ENCODE measurements around the gene GPSM3.

The GPSM3 gene

DNA sequence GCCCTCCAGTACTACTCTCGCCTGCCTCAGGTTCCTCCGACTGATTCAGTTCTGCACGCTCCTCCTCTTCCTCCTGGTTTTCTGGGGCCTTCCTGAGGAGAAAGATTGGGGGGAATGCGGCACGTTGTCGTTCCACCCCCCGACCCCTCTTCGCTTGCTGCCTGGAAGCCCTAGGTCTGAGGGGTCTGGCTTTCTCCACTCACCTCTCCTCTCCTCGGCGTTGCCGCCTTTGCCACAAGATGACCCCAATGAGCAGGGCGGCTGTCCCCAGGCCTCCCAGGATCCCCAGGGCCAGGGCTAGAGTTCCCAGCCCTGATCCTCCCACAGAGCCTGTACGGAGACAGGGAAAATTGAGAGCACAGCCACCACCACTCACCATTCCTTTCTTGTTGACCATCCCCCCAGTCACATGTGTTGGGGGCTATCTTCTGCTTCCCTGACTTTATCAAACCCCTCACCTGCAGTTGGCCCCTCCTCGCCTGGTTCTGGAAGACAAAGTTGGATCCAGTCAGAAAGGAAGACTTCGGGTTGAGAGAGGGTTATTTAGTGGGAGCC, 11.2 kb downstream of the GPSM3 start:
- peaks cover 12% of the 10 kb centered on the region for H3K79me2 ChIP-seq (ENCODE audit: insufficient read depth, low read length)
- no peak overlapping the region for H3K27ac ChIP-seq (ENCODE audit: low read depth, low read length)
- H2AFZ ChIP-seq (ENCODE audit: low read depth, low read length, severe bottlenecking), result no peak overlapping the region
- H3K4me2 ChIP-seq (ENCODE audit: low read depth, low read length, poor library complexity, severe bottlenecking), result no peak overlapping the region
- no peaks in the 10 kb centered on the region for H3K36me3 ChIP-seq (ENCODE audit: low read length)
- TF ChIP-seq, protein P1, sequence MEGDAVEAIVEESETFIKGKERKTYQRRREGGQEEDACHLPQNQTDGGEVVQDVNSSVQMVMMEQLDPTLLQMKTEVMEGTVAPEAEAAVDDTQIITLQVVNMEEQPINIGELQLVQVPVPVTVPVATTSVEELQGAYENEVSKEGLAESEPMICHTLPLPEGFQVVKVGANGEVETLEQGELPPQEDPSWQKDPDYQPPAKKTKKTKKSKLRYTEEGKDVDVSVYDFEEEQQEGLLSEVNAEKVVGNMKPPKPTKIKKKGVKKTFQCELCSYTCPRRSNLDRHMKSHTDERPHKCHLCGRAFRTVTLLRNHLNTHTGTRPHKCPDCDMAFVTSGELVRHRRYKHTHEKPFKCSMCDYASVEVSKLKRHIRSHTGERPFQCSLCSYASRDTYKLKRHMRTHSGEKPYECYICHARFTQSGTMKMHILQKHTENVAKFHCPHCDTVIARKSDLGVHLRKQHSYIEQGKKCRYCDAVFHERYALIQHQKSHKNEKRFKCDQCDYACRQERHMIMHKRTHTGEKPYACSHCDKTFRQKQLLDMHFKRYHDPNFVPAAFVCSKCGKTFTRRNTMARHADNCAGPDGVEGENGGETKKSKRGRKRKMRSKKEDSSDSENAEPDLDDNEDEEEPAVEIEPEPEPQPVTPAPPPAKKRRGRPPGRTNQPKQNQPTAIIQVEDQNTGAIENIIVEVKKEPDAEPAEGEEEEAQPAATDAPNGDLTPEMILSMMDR (IDR thresholded peaks at IDR 0.05; ENCODE audit: insufficient read depth, low read length, poor library complexity, severe bottlenecking), result no peak
- TF ChIP-seq EZH2phosphoT487 (conservative IDR thresholded peaks at IDR 0.05; ENCODE audit: low read length), result no peak
- no peaks in the 10 kb centered on the region for H3K9me2 ChIP-seq (replicated peaks; ENCODE audit: insufficient read depth, low read length)
- H3K27me3 ChIP-seq (ENCODE audit: low read length), result no peaks in the 10 kb centered on the region
- H3K9me3 ChIP-seq (ENCODE audit: insufficient read depth, low read length), result no peaks in the 10 kb centered on the region
- H3F3A ChIP-seq (ENCODE audit: insufficient read depth), result peaks cover 15% of the 10 kb centered on the region
- H4K20me1 ChIP-seq (ENCODE audit: low read depth, low read length), result no peaks in the 10 kb centered on the region
- H3K9ac ChIP-seq (ENCODE audit: low read length), result no peak overlapping the region
- no peak overlapping the region for H3K4me3 ChIP-seq (ENCODE audit: insufficient read depth, low read length, poor library complexity, severe bottlenecking)

DNA sequence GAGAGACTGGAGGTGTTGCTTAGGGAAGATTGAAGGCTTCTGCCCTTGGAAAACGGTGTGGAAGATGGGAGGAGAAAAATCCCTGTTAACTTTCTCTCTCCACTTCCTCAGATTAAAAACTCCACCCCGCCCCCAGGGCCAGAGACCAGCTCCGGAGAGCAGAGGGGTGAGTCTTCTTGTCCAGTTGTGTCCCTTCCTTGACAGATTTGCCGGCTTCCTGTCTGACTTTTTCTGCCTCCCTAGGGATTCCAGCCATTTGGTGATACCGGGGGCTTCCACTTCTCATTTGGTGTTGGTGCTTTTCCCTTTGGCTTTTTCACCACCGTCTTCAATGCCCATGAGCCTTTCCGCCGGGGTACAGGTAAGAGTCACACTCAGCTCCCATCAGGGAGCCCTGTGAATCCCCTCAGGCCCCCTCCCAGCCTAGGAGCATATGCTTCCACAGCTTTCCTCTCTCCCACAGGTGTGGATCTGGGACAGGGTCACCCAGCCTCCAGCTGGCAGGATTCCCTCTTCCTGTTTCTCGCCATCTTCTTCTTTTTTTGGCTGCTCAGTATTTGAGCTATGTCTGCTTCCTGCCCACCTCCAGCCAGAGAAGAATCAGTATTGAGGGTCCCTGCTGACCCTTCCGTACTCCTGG, 12.6 kb downstream of the GPSM3 start:
- Histone ChIP-seq H3K27ac (ENCODE audit: low read depth, low read length) (no peak overlapping the region), H3K27me3 (ENCODE audit: low read length) (no peaks in the 10 kb centered on the region), H3K4me2 (ENCODE audit: low read depth, low read length, poor library complexity, severe bottlenecking) (peak overlapping the region; percentile 93), H3K9ac (ENCODE audit: low read length) (peak overlapping the region; percentile 72; the same call in 1 of the 2 replicates), H3K9me3 (ENCODE audit: insufficient read depth, low read length) (no peaks in the 10 kb centered on the region), H3K36me3 (ENCODE audit: low read length) (no peaks in the 10 kb centered on the region), H3K79me2 (ENCODE audit: insufficient read depth, low read length) (peaks cover 21% of the 10 kb centered on the region), H4K20me1 (ENCODE audit: low read depth, low read length) (no peaks in the 10 kb centered on the region), H3K9me2 (replicated peaks; ENCODE audit: insufficient read depth, low read length) (no peaks in the 10 kb centered on the region), H3F3A (ENCODE audit: insufficient read depth) (peaks cover 16% of the 10 kb centered on the region), H2AFZ (ENCODE audit: low read depth, low read length, severe bottlenecking) (no peak overlapping the region), H3K4me3 (ENCODE audit: insufficient read depth, low read length, poor library complexity, severe bottlenecking) (no peak overlapping the region)
- TF ChIP-seq, protein P1 (IDR thresholded peaks at IDR 0.05; ENCODE audit: insufficient read depth, low read length, poor library complexity, severe bottlenecking), result no peak
- no peak for TF ChIP-seq EZH2phosphoT487 (conservative IDR thresholded peaks at IDR 0.05; ENCODE audit: low read length)

DNA sequence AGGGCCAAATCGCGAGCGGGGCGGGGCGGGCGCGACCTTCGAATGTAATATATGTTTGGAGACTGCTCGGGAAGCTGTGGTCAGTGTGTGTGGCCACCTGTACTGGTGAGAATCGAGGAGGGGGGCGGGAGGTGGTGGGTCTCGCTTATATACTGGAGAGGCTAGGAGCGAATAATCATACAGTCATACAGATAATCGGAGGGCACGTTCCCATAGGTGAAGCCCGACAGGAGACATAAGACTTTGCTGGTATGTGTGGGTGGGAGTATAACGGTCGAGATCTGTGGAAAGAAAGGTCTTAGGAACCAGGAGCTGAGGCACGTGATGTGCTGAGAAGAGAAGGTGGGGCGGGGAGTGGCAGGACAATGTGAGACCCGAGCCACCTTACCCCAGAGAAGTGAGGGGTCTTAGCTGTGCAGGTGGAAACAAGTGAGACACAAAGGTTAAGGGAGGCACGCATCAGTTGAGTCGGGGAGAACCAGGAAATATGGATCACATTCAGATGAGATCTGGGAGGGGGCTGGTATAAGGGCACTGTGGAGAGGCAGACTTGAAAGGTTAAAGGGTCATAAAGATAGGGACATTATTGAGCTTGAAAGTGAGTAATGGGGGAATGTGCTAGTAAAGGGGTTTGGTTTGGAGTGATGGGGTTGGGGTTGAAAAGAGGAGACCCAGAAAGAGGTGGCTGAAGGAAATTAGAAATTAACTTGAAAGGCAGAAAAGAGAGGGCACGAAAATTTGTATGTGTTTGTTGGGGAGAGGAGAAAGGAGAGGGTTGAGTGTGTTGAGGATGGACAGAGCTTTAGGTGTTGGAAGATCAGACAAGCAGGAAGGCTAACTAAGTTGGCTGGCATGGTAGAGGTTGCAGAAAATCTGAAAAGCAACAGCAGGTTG, 13.6 kb downstream of the GPSM3 start:
- TF ChIP-seq, protein P1 (IDR thresholded peaks at IDR 0.05; ENCODE audit: insufficient read depth, low read length, poor library complexity, severe bottlenecking), result no peak
- TF ChIP-seq EZH2phosphoT487 (conservative IDR thresholded peaks at IDR 0.05; ENCODE audit: low read length), result no peak
- no peaks in the 10 kb centered on the region for H3K36me3 ChIP-seq (ENCODE audit: low read length)
- no peaks in the 10 kb centered on the region for H3K9me3 ChIP-seq (ENCODE audit: insufficient read depth, low read length)
- peak overlapping the region; percentile 72 for H3K9ac ChIP-seq (ENCODE audit: low read length)
- no peaks in the 10 kb centered on the region for H4K20me1 ChIP-seq (ENCODE audit: low read depth, low read length)
- peaks cover 16% of the 10 kb centered on the region for H3F3A ChIP-seq (ENCODE audit: insufficient read depth)
- H3K4me2 ChIP-seq (ENCODE audit: low read depth, low read length, poor library complexity, severe bottlenecking), result peak overlapping the region; percentile 93
- H3K27me3 ChIP-seq (ENCODE audit: low read length), result no peaks in the 10 kb centered on the region
- H3K9me2 ChIP-seq (replicated peaks; ENCODE audit: insufficient read depth, low read length), result no peaks in the 10 kb centered on the region
- H2AFZ ChIP-seq (ENCODE audit: low read depth, low read length, severe bottlenecking), result peak overlapping the region; percentile 12
- H3K79me2 ChIP-seq (ENCODE audit: insufficient read depth, low read length), result peaks cover 31% of the 10 kb centered on the region
- H3K27ac ChIP-seq (ENCODE audit: low read depth, low read length), result peak overlapping the region; percentile 44
- H3K4me3 ChIP-seq (ENCODE audit: insufficient read depth, low read length, poor library complexity, severe bottlenecking), result peak overlapping the region; percentile 68
